ENCODE measurements around the gene RBM18. TPM values are rescaled to one million over a fixed set of nuclear protein-coding genes. Genes with fewer than 3 reads are reported as not detected.
A peak's percentile ranks its signal among the peaks of the same experiment; 100 is the strongest.

Gene RBM18
- polyA plus RNA-seq, 1 donor, result 16.2 TPM

DNA sequence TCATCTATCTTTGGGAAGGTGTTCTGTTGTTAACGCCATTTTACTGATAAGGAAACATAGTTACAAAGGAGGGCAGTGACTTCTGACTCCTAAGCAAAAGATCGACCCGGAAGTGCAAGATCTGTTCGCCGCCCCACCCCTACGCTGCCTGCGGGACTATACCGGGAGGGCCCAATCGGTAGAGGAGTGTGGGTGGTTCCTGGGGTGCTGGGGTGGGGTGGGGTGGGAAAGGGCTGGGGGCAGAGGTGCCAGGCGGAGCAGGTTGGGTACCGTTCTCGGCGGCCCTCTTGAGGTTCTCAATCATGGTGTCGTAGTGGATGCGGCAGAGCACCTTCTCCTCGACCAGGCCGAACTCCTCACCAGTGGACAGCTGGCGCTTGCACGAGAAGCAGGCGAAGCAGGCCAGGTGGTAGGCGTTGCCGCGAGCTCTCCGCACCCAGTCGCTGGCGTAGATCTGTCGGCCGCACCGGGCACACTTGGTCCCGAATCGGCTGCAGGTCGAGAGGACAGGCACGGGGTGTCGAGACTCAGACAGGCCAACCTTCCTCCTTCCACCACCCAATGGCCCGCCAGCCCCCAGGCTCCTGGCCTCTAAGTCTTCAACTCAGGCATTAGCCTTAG, 47.7 kb downstream of the RBM18 start:
- Histone ChIP-seq H3K9me3 (ENCODE audit: control insufficient read depth, low read depth, low read length) (peaks cover 20% of the 10 kb centered on the region), H3K4me3 (ENCODE audit: low read length) (peak overlapping the region; percentile 11), H3K4me1 (ENCODE audit: control insufficient read depth, insufficient read depth, low read length) (peaks cover 24% of the 10 kb centered on the region), H3K27me3 (ENCODE audit: control insufficient read depth, insufficient read depth, low read length) (peaks cover 95% of the 10 kb centered on the region), H3K27ac (ENCODE audit: low read length) (no peak overlapping the region), H3K36me3 (ENCODE audit: control insufficient read depth, insufficient read depth, low read length) (no peaks in the 10 kb centered on the region)
- DNase-seq, result peak in 1 of 2 donors; percentile 53
- no CpG with 5 or more reads among the region's 35 CpGs for WGBS (ENCODE audit: insufficient coverage, low lambda C conversion rate)

DNA sequence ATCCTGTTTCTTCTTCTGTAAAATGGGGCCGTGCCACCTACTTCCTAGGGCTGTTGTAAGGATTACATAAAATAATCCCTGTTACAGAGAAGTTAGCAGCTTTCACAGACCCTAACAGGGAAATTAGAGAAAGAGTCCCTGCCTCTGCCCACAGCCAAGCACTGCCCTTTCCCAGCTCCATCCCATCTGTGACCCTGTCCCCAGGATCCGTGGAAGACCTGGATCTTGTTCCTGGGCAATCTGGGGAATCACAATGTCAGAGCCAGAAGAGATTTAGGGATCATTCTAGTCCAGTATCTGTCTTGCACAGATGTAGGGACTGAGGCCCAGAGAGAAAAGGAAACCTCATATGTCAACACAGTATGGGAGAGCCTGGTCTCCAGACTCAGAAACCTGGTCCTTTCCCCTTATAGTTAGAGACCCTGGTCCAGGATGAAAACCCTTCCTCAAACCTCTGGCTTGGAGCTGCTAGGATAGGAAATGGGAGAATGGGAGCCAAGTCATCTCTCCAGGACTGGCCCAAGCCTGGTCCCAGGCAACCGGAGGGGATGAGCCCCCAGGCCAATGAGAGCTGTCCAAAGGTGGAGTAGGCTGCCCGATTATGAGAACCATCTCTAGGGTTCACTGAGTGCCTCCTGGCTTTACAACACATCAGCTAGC, 48.4 kb downstream of the RBM18 start:
- H3K27ac ChIP-seq (ENCODE audit: low read length), result no peak overlapping the region
- H3K4me1 ChIP-seq (ENCODE audit: control insufficient read depth, insufficient read depth, low read length), result peaks cover 20% of the 10 kb centered on the region
- H3K4me3 ChIP-seq (ENCODE audit: low read length), result no peak overlapping the region
- WGBS (ENCODE audit: insufficient coverage, low lambda C conversion rate), result no CpG with 5 or more reads among the region's 4 CpGs
- DNase-seq, result no peak
- peaks cover 95% of the 10 kb centered on the region for H3K27me3 ChIP-seq (ENCODE audit: control insufficient read depth, insufficient read depth, low read length)
- H3K9me3 ChIP-seq (ENCODE audit: control insufficient read depth, low read depth, low read length), result peaks cover 18% of the 10 kb centered on the region
- no peaks in the 10 kb centered on the region for H3K36me3 ChIP-seq (ENCODE audit: control insufficient read depth, insufficient read depth, low read length)

DNA sequence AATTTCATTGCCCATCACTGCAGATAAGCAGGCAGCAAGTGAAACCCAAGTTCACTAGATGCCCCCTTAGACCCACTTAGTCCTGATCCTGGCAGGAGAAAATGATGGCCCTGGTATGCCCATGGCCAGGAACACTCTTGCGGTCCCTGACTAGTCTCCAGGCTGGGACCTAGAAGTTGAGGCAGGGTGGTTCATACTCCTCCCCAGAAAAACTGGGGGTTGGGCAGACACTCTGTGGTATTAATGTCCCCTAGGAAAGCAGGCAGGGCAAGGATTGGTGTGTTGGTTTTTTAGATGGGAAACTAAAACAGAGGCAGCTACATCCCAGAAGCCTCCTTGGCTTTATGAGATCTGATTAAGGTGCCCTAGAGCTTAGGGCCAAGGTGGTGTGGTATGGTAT, 49.0 kb downstream of the RBM18 start:
- Histone ChIP-seq H3K27ac (ENCODE audit: low read length) (no peak overlapping the region), H3K36me3 (ENCODE audit: control insufficient read depth, insufficient read depth, low read length) (no peaks in the 10 kb centered on the region), H3K4me3 (ENCODE audit: low read length) (no peak overlapping the region), H3K9me3 (ENCODE audit: control insufficient read depth, low read depth, low read length) (peaks cover 16% of the 10 kb centered on the region), H3K4me1 (ENCODE audit: control insufficient read depth, insufficient read depth, low read length) (peaks cover 17% of the 10 kb centered on the region), H3K27me3 (ENCODE audit: control insufficient read depth, insufficient read depth, low read length) (peaks cover 94% of the 10 kb centered on the region)
- no peak for DNase-seq
- no CpG with 5 or more reads among the region's 1 CpG for WGBS (ENCODE audit: insufficient coverage, low lambda C conversion rate)

DNA sequence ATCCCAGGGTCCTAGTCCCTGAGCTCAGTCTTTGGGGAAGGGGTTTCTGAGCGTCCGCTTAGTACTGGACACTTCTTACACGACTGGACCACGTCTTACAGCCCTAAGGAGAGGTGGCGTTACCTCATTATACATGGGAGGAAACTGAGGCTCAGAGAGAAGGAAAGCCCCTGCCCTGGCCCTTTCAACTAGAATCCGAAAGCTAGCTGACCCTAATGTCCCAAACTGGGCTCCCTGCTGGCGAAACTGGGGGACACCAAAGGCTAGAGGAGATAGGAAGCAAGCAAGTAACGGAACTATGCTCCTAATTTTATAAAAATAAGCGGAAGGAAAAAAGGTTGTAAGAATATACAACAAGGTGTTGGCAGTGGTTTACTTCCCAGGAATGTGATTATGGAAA, 50.1 kb downstream of the RBM18 start:
- Histone ChIP-seq H3K9me3 (ENCODE audit: control insufficient read depth, low read depth, low read length) (peaks cover 11% of the 10 kb centered on the region), H3K27me3 (ENCODE audit: control insufficient read depth, insufficient read depth, low read length) (peaks cover 88% of the 10 kb centered on the region), H3K4me1 (ENCODE audit: control insufficient read depth, insufficient read depth, low read length) (peaks cover 10% of the 10 kb centered on the region), H3K4me3 (ENCODE audit: low read length) (no peak overlapping the region), H3K36me3 (ENCODE audit: control insufficient read depth, insufficient read depth, low read length) (no peaks in the 10 kb centered on the region), H3K27ac (ENCODE audit: low read length) (no peak overlapping the region)
- 80% methylated on average over 1 of the region's 9 CpGs for WGBS (ENCODE audit: insufficient coverage, low lambda C conversion rate)
- DNase-seq, result no peak

DNA sequence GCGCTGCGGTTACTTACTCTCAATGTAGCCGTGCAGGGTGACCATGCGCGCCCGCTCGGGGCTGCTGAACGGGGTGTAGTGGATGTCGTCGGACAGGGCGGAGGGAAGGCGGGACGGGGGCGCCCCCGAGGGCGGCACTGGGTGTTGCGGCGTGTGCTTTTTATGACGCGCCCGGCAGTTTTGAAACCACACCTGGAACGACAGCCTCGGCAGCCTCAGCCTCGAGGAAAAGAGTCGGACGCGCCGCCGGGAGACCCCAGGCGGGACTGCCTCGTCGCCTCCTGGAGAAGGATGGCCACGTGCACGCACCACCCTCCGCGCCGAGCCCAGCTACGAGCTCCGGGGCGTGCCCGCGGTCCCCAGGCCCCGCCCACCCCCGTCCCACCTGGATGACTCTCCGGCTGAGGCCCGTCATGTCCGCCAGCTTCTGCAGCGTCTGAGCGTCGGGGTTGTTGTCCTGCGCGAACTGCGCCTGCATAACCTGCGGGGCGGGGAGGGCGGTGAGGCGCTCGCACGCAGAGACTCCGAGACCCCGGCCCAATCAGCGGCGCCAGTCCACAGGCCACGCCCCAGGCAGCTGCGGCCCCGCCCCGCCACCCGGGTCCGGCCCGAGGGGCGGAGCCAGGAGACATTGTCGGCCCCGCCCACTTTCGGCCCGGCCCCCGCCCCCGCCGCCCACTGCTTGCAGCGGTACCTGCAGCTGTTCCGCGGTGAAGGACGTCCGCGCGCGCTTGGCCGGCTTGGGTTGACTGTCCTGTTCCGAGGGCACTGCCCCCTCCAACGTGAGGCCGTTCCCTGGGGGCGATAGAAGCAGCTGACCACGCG, 50.8 kb downstream of the RBM18 start:
- no CpG with 5 or more reads among the region's 93 CpGs for WGBS (ENCODE audit: insufficient coverage, low lambda C conversion rate)
- DNase-seq, result peak; percentile 31 to 65
- Histone ChIP-seq H3K4me3 (ENCODE audit: low read length) (peak overlapping the region; percentile 20), H3K27me3 (ENCODE audit: control insufficient read depth, insufficient read depth, low read length) (peaks cover 87% of the 10 kb centered on the region), H3K4me1 (ENCODE audit: control insufficient read depth, insufficient read depth, low read length) (peaks cover 10% of the 10 kb centered on the region), H3K9me3 (ENCODE audit: control insufficient read depth, low read depth, low read length) (peaks cover 9% of the 10 kb centered on the region), H3K27ac (ENCODE audit: low read length) (no peak overlapping the region), H3K36me3 (ENCODE audit: control insufficient read depth, insufficient read depth, low read length) (no peaks in the 10 kb centered on the region)

DNA sequence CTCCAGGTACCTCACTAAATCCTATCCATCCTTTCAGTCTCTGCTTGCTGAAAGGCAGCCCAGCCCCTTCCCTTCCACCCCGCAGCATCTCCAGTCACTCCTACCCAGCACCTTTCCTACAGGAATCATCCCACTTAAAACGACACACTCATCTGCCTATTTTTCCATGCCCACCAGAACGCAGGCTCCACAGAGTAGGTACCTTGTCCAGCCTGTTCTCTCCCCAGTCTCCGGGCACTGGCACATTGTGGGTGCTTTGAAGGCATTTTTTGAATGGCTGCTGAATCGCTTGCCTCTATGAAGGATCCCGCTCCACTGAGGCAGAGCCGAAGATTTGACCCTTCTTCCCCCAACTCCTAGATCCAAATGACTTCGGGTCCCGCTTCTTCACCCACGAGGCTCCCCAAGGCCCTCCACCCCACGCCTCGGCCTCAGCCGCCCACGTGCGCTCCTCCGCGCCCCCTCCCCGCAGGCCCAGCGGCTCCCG, 51.5 kb downstream of the RBM18 start:
- Histone ChIP-seq H3K27me3 (ENCODE audit: control insufficient read depth, insufficient read depth, low read length) (peaks cover 82% of the 10 kb centered on the region), H3K4me3 (ENCODE audit: low read length) (no peak overlapping the region), H3K4me1 (ENCODE audit: control insufficient read depth, insufficient read depth, low read length) (peaks cover 10% of the 10 kb centered on the region), H3K9me3 (ENCODE audit: control insufficient read depth, low read depth, low read length) (peaks cover 9% of the 10 kb centered on the region), H3K36me3 (ENCODE audit: control insufficient read depth, insufficient read depth, low read length) (no peaks in the 10 kb centered on the region), H3K27ac (ENCODE audit: low read length) (no peak overlapping the region)
- 60% methylated on average over 2 of the region's 20 CpGs for WGBS (ENCODE audit: insufficient coverage, low lambda C conversion rate)
- DNase-seq, result no peak

DNA sequence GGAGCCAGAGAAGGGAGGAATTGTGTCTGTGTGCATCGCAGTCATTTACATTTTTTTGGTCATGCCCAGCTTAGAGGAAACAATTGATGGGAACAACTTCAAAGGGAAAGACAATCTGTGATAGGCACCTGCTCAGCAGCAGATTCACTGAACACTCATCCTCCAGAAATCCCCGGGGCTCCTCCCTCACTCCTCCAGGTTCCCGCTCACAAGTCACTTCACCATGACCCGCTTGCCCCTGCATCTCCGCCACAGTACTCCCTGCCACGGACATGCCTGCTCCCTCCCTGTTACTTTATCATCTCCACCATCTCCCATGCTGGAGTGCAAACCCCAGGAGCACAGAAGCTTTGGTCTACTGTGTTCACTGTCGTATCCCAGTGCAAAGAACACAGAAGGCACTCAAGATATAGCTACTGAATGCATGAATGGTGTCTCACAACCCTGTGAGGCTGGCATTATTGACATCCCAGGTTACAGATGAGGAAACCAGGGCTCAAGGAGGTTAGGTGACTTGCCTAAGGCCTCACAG, 52.1 kb downstream of the RBM18 start:
- DNase-seq, result no peak
- Histone ChIP-seq H3K4me3 (ENCODE audit: low read length) (no peak overlapping the region), H3K9me3 (ENCODE audit: control insufficient read depth, low read depth, low read length) (peaks cover 9% of the 10 kb centered on the region), H3K27ac (ENCODE audit: low read length) (no peak overlapping the region), H3K36me3 (ENCODE audit: control insufficient read depth, insufficient read depth, low read length) (no peaks in the 10 kb centered on the region), H3K4me1 (ENCODE audit: control insufficient read depth, insufficient read depth, low read length) (peaks cover 10% of the 10 kb centered on the region), H3K27me3 (ENCODE audit: control insufficient read depth, insufficient read depth, low read length) (peaks cover 82% of the 10 kb centered on the region)
- WGBS (ENCODE audit: insufficient coverage, low lambda C conversion rate), result no CpG with 5 or more reads among the region's 7 CpGs

DNA sequence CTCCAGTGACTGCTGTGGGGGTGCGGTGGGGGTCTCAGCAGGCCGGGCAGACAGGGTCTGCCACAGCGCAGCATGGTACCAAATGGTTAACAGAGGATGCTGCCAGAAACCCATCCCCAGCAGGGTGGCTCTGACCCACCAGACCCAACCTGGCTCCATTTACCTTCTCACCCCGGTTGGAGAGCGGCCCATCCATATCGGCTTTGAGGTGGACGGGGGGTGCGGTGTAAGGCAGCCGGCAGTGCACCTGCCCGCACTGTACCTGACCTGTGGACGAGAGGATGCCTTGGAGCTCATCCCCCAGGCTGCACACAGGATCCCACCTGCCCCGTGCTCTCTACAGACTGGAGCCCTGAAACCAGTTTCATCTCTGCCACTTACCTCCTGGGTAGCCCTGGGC, 55.2 kb downstream of the RBM18 start:
- no peak overlapping the region for H3K27ac ChIP-seq (ENCODE audit: low read length)
- WGBS (ENCODE audit: insufficient coverage, low lambda C conversion rate), result no CpG with 5 or more reads among the region's 12 CpGs
- no peaks in the 10 kb centered on the region for H3K36me3 ChIP-seq (ENCODE audit: control insufficient read depth, insufficient read depth, low read length)
- H3K4me1 ChIP-seq (ENCODE audit: control insufficient read depth, insufficient read depth, low read length), result peaks cover 6% of the 10 kb centered on the region
- DNase-seq, result no peak
- H3K4me3 ChIP-seq (ENCODE audit: low read length), result no peak overlapping the region
- peaks cover 71% of the 10 kb centered on the region for H3K27me3 ChIP-seq (ENCODE audit: control insufficient read depth, insufficient read depth, low read length)
- peaks cover 7% of the 10 kb centered on the region for H3K9me3 ChIP-seq (ENCODE audit: control insufficient read depth, low read depth, low read length)

DNA sequence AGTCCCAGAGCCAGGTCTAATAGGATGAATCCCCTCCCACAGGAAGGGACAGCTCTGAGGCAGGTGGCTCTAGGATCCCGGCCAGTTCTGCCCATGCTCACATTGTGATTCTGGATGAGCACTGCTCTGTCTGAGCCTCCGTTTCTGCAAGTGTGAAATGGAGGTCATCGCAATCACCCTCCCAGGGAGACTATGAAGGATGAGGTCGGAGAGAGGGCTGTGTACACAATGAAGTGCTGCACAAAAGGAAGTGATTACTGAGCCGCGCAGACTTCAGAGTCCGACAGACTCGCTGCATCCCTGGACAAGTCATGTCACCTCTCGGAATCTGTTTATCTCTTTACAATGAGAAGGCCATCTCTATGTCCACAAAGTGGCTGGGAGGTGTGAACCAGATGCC, 57.5 kb downstream of the RBM18 start:
- WGBS (ENCODE audit: insufficient coverage, low lambda C conversion rate), result no CpG with 5 or more reads among the region's 9 CpGs
- Histone ChIP-seq H3K36me3 (ENCODE audit: control insufficient read depth, insufficient read depth, low read length) (no peaks in the 10 kb centered on the region), H3K9me3 (ENCODE audit: control insufficient read depth, low read depth, low read length) (no peaks in the 10 kb centered on the region), H3K4me1 (ENCODE audit: control insufficient read depth, insufficient read depth, low read length) (no peaks in the 10 kb centered on the region), H3K4me3 (ENCODE audit: low read length) (no peak overlapping the region), H3K27me3 (ENCODE audit: control insufficient read depth, insufficient read depth, low read length) (peaks cover 48% of the 10 kb centered on the region), H3K27ac (ENCODE audit: low read length) (no peak overlapping the region)
- no peak for DNase-seq
